HG03060 (cell line): Measurements from ENCODE around the gene LELP1.
"Not testable (repeated sequence)": the region's sequence is repeated elsewhere in the genome, so short reads cannot be mapped to it uniquely, and the experiment has no call there.

ENCODE experiments used
- ATAC-seq: cut with Tn5 transposase; IDR thresholded peaks from one replicate; pipeline ENCODE4 v1.9.1; 2021; ENCODE audit warnings: low read depth, moderate number of reproducible peaks; ENCODE audit not compliant: unreplicated experiment

LELP1 gene

DNA sequence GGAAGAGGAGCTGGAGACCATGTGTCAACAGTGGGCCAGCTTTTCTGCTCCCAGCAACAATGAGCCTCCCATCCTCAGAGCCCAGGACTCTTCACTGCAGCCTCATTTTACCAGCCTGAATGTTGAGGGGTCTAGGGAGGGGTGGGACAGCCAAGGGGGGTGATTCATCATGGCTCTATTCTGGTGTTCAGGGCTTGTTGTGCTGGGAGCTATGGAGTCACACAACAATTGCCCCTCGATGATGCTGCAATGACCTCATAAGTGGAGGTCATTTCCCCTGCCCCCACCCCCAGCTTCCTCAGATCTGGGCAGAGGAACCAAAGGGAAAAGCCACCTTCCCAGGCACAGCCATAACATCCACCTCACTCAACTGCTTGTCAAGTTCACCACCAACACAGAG lies at the start of gene LELP1:
Gene LELP1, plus strand, starts transcription at position 301 of the 400 bp plus-strand sequence. CDS start 1,278 bp downstream, outside the sequence.
- ATAC-seq = no peak

DNA sequence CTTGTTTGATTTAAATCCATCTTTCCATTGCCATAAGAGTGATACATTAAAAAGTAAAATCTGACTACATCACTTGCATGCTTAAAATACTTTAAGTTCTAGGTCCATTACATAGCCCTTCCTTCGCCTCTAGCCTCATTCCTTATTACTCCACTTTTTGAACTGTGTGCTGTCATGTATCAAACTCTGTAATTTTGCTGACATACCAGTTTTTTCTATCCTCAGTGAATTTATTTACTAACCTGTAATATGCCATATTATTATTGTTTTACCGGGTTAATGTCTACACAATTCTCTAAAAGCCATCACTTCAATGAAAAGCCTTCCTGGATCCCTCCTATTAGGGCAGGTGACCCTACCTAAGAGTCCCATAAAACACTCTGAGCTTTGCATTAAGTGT lies 47.7 kb upstream of the LELP1 start:
- no peak for ATAC-seq

- ATAC-seq = no peak
Observed at GRCh38 chr1:153168686-153169085, 34.5 kb upstream of the LELP1 start.

- no peak for ATAC-seq
Observed at GRCh38 chr1:153174624-153175023, 28.6 kb upstream of the LELP1 start.

- ATAC-seq = no peak
Observed at GRCh38 chr1:153178922-153179321, 24.3 kb upstream of the LELP1 start.

- ATAC-seq = no peak
Observed at GRCh38 chr1:153180556-153180955, 22.7 kb upstream of the LELP1 start.

DNA sequence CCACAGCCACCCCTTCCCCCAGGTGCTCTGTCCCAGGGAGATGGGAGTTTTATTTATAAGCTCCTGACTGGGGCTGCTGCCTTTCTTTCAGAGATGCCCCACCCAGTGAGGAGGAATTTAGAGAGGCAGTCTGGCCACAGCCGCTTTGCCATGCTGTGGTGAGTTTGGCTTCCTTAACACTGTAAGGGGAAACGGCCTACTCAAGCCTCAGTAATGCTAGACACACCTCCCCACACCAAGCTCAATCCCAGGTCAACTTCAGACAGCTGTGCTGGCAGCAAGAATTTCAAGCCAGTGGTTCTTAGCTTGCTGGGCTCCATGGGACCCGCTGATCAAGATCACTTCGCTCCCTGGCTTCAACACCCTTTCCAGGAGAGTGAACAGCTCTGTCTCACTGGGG lies 14.9 kb upstream of the LELP1 start:
- not testable (repeated sequence) for ATAC-seq

- ATAC-seq = no peak
Observed at GRCh38 chr1:153190373-153190772, 12.9 kb upstream of the LELP1 start.

- no peak for ATAC-seq
Observed at GRCh38 chr1:153192697-153193096, 10.5 kb upstream of the LELP1 start.

DNA sequence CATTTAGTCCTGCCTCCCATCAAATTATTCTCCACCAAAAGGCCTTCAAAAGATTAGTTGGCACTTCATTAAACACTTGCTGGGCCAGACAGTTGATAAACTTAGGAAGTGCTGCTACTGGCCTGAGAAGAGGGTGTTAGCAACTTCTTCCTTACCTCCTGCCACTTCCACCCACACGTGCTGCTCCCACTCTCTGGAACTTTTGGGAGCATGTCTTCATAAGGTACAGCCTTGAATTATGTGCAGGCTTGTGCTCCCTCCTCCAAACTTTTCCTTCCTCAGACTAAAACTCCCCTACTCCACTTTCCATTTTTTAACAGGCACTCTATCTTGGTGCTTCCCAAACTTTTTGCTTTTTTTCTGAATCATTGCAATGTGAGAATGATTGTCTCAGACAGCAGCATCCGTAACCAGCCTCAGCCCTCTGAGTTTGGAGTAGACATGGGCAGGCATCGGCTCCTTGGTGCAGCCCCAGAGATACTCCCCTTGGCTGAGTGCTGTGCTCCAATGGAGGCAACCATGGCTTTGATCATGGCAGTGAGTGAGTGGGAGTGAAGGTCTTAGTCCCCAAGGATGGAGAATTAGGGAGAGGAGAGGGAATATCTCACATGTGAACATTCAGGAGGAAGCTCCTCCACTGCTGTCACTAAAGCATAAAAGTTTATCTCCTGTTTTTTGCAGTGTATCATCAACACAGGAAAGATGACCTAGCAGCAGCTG lies 8.7 kb upstream of the LELP1 start:
- ATAC-seq = no peak

- ATAC-seq = no peak
Observed at GRCh38 chr1:153195216-153195615, 8.0 kb upstream of the LELP1 start.

- no peak for ATAC-seq
Observed at GRCh38 chr1:153202006-153202405, 1.2 kb upstream of the LELP1 start.

GRCh38 chr1:153206631-153207030 lies 3.4 kb downstream of the LELP1 start:
- ATAC-seq = no peak

DNA sequence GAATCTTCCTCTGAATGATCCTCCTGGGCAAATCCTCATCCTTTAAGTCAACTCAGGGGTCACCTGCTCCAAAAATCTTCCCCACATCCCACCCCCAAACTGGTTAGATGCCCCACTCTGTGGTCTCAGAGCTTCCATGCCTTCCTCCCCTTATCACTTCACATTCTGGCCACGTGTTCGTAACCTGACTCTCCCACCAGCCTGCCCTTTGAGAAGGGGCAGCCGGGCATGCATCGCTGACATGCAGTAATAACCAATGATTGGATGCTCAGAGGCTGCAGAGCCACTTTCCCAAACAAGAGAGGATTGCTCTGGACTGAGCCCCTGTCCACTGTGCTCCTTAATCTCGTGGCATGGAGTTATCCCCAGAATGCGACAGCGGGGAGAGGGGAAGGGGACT lies 7.0 kb downstream of the LELP1 start:
- ATAC-seq = no peak

- no peak for ATAC-seq
Observed at GRCh38 chr1:153212201-153212600, 9.0 kb downstream of the LELP1 start.

DNA sequence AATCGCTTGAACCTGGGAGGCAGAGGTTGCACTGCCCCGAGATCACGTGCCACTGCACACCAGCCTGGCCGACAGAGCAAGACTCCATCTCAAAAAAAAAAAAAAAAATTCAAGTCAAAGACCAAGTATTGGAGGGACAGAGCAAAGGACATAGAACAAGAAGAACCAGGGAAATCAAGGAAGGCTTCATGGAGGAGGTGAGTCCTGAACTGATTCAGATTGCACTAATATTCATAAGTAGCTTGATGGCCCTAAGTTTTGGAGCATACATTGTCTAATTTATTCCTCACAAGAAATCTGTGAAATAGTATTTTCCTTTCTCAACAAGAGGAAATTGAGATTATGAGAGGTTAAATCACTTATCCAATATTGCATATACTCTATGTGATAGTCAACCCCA lies 10.3 kb downstream of the LELP1 start:
- ATAC-seq = no peak

- ATAC-seq = no peak
Observed at GRCh38 chr1:153217212-153217611, 14.0 kb downstream of the LELP1 start, which contains the start of gene PRR9. TSS of gene PRR9 (plus strand) at chr1:153217584. CDS start at chr1:153218145, 561 bp downstream.

GRCh38 chr1:153217744-153218416 lies 14.7 kb downstream of the LELP1 start:
- ATAC-seq = no peak

DNA sequence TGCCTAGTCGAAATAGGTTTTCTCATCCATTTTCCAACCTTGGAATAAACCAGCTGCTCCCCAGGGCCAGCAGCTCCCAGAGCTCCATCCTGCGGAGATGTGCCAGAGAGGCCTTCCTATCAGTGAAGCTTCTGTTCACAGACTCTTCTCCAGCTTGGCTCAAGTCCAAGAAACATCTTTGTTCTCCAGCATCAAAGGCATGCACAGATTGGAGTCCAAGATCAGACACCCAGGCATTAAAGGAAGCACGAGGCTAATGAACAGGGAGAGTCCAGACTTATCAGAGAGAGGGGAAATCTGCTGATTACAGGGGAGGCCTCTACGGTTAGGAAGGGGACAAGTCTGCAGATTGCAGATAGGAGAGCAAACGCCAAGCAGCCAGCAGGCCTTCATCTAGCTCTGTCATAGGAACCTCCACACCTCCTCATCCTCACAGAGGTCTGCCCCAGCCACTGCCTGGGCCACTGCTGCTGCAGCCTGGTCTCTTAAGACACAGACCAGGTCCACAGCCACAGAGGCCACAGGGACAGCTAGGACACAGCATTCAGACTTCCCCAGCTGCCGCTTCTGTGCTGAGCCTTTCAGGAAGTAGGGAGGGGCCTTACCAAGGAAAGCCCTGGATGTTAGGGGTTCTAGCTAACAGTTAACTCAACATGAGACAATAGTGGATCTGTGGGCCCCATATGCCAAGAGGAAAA lies 17.5 kb downstream of the LELP1 start:
- ATAC-seq = no peak

GRCh38 chr1:153223040-153223891 lies 20.0 kb downstream of the LELP1 start:
- ATAC-seq = peak; percentile 84

- no peak for ATAC-seq
Observed at GRCh38 chr1:153227810-153228209, 24.6 kb downstream of the LELP1 start.
